GM19455 (cell line): ENCODE data around the gene TFCP2.

Experiments used
- ATAC-seq: cut with Tn5 transposase; IDR thresholded peaks from one replicate; pipeline ENCODE4 v1.9.1; 2021; ENCODE audit not compliant: unreplicated experiment

Gene TFCP2

GRCh38 chr12:51160814-51161459, 12.0 kb downstream of the TFCP2 start:
- ATAC-seq: no peak

DNA sequence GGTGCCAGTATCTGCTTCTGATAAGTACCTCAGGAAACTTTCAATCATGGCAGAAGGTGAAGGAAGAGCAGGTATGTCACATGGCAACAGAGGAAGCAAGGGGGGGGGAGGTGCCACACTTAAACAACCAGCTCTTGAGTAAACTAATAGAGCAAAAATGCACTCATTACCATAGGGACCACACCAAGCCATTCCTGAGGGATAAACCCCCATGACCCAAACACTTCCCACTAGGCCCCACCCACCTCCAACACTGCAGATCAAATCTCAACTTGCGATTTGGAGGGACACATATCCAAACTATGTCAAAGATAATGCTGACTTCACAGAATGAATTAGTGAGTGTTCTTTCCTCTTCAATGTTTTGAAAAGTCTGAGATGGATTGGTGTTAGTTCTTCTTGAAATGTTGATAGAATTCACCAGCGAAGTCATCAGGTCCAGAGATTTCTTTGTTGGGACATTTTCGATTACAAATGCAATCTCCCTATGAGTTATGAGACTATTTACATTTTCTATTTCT, 16.6 kb downstream of the TFCP2 start:
- no peak for ATAC-seq

DNA sequence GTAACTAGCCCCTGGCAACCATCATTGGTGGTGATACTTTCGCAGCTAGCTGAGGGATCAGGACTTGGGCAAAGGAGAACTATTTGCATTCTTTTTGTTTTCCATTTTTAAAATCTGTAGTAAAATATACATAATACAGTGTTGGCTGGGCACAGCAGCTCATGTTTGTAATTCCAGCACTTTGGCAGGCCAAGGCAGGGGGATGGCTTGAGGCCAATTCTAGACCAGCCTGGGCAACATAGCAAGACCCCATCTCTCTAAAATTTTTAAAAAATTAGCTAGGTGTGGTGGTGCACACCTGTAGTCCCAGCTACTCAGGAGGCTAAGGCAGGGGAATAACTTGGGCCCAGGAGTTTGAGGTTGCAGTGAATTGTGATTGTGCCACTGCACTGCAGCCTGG, 20.0 kb downstream of the TFCP2 start:
- ATAC-seq: no peak

- no peak for ATAC-seq
Observed at GRCh38 chr12:51150777-51151176, 22.2 kb downstream of the TFCP2 start.

DNA sequence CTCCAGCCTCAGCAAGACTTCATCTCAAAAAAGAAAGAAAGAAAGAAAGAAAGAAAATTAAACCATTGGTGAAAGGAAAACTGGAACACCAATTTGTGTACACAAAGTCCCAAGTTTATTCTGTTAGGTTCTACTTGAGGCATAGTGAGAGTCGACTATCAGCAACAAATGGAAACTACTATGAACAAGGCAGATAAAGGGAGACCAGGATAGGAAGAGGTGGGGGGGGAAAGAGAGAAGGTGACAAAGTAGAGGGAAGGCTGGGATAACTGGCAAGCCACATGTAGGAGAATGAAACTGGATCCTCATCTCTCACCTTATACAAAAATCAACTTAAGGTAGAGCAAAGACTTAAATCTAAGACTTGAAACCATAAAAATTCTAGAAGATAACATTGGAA, 25.6 kb downstream of the TFCP2 start:
- ATAC-seq: no peak

DNA sequence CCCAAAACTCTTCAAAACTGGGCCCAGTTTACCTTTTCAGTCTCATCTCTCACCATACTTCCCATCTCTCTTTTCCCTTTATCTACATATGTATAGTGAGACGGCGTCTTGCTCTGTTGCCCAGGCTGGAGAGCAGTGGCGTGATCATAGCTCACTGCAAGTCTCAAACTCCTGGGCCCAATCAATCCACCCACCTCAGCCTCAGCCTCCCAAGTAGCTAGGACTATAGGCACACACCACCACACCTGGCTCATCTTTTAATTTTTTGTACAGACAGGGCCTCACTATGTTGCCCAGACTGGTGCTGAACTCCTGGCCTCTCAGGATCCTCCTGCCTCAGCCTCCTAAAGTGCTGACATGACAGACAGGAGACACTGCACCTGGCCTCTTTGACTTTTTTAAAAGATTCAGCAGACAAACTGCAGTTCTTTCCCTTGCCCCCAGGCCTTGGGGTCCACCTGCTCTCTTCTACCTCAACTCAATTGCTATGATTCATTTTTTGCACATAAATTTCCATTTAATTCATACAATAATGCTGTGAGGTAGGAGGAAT, 33.6 kb downstream of the TFCP2 start:
- no peak for ATAC-seq

- no peak for ATAC-seq
Observed at GRCh38 chr12:51132693-51133092, 40.2 kb downstream of the TFCP2 start.

DNA sequence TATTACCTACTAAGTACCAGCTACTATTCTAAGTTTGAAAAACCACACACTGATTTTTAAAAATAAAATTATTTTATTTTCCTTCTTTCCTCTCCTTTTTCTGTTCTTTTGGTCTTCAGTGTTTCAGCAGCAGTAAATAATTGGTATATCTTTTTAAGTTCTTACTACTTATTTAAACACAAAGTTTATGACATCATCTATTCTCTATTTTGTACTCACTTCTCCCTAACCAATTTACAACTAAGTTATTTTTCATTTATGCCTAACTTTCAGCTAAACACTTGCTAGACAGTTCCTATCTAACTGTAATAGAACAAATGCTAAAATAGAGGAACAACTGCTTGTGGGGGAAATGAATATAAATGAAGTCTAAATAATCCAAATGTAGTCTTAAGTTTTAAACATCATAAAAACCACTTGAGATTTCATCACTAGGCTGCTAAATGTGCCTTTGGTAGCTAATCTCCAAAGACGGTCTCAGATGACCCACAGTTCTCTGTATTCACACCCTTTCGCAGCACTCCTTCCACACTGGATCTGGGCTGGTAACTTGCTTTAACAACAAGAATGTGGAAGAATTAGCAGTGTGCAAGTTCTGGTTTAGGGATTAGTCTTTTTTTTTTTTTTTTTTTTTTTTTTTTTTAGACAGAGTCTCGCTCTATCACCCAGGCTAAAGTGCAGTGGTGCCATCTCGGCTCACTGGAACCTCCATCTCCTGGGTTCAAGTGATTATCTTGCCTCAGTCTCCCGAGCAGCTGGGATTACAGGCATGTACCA, 41.0 kb downstream of the TFCP2 start:
- ATAC-seq: no peak

DNA sequence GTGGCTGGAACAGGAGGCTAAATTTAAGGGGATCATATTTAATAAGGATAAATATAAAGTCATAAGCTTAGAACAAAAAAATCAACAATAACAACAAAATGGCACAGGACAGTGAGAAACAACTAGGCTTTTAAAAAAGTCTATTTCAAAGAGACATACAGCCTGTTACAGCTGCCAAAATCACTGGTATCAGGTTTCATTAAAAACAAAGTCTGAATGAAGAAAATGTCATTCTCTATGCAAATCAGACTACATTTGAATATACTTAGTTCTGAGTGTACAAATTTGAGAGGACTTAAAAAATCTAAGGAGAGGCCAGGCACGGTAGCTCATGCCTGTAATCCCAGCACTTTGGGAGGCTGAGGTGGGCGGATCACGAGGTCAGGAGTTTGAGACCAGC, 44.0 kb downstream of the TFCP2 start:
- no peak for ATAC-seq

DNA sequence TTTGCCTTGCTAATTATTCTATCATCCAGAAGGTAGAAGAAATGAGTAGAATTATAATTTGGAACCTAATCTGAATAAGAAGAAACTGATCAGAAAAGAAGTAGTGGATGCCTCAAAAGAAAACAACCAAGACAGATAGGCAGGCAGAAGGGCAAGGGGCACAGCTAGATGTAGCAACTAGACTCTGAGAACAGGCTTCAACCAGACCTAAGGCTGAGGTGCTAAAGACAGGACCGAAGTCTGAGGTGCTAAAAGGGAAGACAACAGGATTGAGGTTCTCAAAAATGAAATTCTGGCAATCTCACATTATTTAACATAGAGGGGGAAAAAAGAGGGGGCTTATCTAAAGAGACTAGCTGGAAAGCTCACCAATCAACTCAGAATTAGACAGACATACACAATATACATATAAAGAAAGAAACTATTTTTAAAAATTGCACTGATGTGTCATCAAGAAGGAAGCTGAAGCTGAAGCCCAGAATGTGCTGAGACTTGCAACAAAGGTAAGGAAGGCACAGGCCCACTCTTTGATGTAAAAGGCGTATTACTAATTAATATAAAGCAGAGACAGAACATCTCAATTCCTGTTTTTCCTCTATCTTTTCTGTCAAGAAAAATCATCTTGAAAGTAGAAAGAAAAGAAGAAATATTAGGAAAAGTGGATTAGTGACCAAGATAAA, 45.7 kb downstream of the TFCP2 start:
- no peak for ATAC-seq

DNA sequence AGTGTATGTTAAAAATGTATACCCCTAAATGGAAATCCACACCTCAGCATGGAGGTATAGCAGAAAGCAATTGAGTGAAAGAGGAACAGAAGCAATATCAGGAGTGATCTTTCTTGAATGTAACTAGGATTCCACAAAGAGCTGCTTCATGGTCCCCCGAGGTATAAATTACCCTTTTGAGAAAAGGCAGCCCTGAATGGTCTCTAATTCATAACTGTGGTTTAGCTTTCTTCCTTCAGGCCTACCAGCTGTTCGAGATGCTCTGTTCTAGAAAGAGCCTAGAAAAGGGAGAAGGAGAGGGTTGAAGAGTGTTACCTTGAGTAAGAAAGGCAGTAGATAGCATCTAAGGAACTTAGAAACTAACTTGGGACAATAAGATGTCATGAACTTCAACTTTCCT, 46.6 kb downstream of the TFCP2 start:
- no peak for ATAC-seq

DNA sequence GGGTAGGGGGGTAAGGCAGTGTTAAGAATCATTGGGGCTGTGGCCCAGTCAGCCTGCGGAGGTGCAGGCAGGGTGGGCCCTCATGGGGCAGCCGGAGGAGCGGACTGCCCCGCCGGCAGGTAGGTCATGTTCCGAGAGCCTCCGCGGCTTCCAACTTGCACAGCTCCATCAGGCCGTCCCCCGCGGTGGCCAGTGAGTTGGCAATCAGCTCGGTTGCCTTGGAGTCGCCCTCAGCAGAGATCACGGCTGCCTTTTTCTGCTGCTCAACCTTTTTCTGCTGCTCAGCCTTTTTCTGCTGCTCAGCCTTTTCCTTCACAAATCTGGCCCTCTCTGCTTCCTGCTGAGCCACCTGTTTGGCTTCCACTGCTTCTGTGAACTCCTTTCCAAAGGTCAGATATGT, 48.4 kb downstream of the TFCP2 start:
- no peak for ATAC-seq

- no peak for ATAC-seq
Observed at GRCh38 chr12:51122844-51123243, 50.1 kb downstream of the TFCP2 start.

GRCh38 chr12:51118706-51119105, 54.2 kb downstream of the TFCP2 start:
- no peak for ATAC-seq

- no peak for ATAC-seq
Observed at GRCh38 chr12:51115533-51115932, 57.4 kb downstream of the TFCP2 start.

DNA sequence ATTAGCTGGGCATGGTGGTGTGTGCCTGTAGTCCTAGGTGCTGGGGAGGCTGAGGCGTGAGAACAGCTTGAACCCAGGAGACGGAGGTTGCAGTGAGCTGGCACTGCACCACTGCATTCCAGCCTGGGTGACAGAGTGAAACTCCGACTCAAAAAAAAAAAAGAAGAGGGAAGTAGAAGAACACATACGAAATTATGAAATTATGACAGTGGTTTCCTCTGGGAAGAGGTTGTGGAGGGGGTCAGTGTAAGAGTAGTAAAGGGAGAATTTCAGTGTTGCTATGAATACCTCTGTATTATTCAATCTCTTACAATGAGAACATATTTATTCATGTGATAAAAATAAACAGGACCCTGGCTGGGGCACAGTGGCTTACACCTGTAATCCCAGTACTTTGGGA, 64.8 kb downstream of the TFCP2 start:
- ATAC-seq: no peak

- no peak for ATAC-seq
Observed at GRCh38 chr12:51103977-51104376, 69.0 kb downstream of the TFCP2 start.

- no peak for ATAC-seq
Observed at GRCh38 chr12:51098611-51099010, 74.3 kb downstream of the TFCP2 start.

DNA sequence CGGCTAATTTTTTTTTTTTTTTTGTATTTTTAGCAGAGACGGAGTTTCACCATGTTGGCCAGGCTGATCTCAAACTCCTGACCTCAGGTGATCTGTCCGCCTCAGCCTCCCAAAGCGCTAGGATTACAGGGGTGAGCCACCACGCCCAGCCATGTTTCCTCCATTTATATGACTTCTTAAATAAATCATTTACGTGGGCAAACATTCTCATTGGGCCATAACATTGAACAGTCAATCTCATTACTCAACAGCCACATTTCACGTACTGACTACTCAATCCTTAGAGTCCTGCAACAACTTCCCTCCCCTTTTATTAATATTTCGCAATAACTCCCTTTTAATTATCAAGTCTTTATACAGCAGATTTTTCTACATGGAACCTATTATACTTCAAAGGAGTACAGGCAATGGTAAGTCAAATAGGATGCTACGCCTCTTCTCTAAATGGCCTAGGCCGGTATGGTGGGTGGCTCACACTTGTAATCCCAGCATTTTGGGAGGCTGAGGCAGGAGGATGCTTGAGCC, 82.2 kb downstream of the TFCP2 start:
- ATAC-seq: no peak

- no peak for ATAC-seq
Observed at GRCh38 chr12:51087818-51088217, 85.1 kb downstream of the TFCP2 start.

DNA sequence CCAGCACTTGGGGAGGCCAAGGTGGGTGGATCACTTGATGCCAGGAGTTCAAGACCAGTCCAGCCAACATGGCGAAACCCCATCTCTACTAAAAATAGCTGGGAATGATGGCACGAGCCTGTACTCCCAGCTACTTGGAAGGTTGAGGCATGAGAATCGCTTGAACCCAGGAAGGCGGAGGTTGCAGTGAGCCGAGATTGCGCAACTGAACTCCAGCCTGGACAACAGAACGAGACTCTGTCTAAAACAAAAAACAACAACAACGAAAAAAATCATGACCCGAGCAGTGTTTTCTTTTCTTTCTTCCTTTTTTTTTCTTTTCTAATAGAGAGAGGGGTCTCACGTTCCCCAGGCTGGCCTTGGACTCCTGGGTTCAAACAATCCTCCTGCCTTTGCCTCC, 86.0 kb downstream of the TFCP2 start:
- ATAC-seq: no peak
